HG03571 (cell line): Measurements from ENCODE around the gene FA2H.

Experiments
- ATAC-seq: cut with Tn5 transposase; IDR thresholded peaks from one replicate; pipeline ENCODE4 v1.9.1; 2021; ENCODE audit not compliant: unreplicated experiment

The FA2H gene

GRCh38 chr16:74745109-74745615, 29.5 kb downstream of the FA2H start:
- ATAC-seq, result no peak

- ATAC-seq, result no peak
Measured at GRCh38 chr16:74744566-74744965, 30.1 kb downstream of the FA2H start.

DNA sequence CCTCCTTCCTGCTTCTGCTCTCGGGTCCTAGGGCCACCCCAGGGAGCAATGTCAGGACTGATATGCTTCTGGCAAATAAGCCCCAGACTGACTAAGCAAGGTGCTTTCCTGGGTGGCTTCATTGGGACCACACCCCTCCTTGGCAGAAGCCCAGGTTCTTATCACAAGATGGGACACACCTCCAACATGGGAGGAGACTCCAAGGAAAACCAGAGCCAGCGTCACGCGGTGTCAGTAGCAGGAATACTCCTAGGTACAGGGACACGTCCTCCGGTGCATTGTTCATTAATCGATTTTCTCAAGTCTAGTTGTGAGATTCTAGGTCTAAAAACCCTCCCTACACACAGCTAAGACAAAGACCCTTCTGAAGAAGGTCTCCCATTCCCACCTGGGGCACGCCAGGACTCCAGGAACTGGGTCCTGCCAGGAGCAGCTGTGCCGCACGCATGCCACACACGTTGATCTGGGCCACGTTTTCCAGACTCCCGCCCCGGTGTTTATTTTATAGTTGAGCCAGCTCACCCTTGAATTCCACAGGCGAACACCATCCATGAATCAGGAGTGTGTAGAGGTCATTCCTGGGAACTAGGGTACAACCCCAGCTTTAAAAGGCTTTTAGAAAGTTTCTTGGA, 30.8 kb downstream of the FA2H start:
- no peak for ATAC-seq

DNA sequence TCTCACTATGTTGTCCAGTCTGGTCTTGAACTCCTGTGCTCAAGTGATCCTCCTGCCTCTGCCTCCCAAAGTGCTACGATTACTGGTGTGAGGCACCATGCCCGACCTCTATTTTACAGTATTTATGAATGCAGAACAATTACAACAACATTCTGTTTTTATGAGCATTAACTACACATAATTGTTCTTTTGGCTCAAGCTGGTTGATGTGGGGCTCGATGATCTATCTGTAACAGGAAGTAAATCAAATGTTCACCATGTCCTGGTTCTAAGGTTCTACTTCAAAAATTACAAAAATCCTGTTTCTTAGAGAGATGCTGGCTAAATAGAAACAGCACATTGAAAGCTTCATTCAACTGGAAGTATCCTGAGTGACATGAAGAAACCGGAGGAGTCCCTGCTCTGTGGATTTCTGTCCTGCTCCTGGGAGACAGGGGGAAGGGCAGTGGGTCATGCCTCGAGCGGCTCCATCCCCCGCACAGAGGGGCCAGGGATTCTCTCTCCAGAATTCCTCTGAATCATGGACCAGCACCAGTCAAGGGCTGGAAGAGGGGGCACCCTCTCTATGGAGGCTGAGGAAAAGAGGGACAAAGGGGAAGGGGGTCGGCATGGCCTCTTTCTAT, 31.5 kb downstream of the FA2H start:
- ATAC-seq, result no peak

- no peak for ATAC-seq
Measured at GRCh38 chr16:74742051-74742481, 32.6 kb downstream of the FA2H start.

- ATAC-seq, result no peak
Measured at GRCh38 chr16:74740795-74741304, 33.8 kb downstream of the FA2H start.

DNA sequence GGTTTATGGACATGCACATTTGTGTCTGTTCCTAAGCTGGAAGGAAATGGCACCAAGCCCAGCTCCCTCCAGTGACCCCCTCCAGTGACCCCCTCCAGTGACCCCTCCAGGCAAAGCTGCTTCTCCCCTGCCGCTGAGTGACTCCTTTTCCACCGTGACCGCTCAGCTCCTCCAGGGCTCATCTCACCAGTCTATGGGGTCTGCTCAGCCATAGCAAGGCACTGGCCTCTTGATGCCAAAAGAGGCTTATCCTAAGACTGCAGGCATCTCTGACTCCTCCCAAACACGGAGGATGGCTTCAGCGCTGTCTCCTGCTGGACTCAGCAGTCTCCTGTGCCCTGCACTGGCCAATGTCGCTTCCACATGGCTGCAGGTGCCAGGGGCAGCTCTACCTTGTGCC, 35.3 kb downstream of the FA2H start:
- no peak for ATAC-seq

DNA sequence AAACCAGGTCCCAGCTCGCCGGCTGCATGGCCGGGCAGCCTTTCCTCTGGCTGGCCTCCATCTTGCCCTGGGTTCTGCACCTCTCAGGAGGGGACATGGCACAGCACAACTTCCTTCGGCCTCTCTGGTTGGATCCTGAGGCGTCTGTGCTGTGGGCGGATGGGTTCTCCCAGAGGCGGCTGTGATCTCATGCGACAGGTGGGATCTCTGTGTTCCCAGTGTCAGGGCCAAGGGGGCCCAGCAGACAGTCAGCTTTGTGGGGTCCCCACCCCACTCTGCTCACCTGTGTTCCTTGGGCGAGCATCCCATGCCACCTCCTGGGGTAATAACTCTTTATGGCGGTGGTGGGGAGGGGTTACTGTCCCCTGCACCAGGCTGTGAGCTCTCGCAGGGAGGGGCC, 35.8 kb downstream of the FA2H start:
- ATAC-seq, result no peak

DNA sequence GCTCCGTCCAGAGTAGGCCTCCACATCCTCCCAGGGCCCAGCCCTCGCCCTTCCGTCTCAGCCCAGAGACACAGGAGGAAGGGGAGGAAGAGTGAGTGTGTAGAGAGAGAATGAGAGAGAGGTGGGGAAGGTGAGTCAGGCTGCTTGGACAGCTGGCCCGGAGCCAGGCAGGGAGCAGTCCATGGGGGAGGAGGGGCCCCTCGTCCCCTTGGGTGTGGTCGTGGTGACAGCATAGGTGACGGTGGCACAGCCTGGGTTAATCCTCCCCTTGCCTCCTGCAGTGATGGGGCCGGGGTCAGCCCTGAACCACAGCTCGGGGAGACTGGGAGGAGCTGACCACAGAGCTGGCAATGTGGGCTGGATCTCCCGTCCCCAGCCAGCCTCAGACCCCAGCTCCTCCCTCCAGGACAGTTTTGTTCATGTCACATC, 36.5 kb downstream of the FA2H start:
- no peak for ATAC-seq

DNA sequence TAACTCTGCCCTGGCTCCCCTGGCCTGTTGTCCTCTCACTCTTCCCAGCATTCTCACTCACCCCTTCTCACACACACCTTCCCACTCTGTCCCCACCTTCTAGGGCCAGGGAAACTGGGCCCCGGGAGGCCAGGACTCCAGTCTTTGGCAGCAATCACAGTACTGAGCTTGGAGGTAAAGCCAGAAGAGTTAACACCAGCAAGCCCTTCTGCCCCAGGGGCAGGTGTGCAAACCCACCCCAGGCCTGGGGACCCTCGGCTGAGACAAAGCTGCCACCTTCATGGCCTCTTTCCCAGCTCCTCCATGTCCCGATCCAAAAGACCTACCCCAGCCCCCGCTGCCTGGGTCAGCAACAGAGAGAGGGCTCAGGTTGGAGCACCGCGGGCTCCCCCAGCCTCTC, 37.1 kb downstream of the FA2H start:
- no peak for ATAC-seq

- ATAC-seq, result no peak
Measured at GRCh38 chr16:74736531-74737157, 38.0 kb downstream of the FA2H start.

GRCh38 chr16:74735554-74735953, 39.1 kb downstream of the FA2H start:
- ATAC-seq, result no peak

DNA sequence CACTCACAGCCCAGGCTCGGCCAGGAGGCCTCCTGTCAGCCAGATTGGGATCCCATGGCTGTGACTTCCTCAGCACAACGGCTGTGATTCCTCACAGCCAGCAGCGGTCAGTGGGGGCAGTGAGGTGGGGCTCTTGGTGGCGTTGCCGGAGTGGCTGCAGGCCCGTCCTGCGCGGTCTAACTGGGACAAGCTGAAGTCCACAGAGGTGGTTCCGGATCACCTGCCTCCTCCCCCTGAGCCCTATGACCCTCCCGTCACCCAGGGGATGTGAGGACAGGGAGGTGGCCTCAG, 39.5 kb downstream of the FA2H start:
- no peak for ATAC-seq

DNA sequence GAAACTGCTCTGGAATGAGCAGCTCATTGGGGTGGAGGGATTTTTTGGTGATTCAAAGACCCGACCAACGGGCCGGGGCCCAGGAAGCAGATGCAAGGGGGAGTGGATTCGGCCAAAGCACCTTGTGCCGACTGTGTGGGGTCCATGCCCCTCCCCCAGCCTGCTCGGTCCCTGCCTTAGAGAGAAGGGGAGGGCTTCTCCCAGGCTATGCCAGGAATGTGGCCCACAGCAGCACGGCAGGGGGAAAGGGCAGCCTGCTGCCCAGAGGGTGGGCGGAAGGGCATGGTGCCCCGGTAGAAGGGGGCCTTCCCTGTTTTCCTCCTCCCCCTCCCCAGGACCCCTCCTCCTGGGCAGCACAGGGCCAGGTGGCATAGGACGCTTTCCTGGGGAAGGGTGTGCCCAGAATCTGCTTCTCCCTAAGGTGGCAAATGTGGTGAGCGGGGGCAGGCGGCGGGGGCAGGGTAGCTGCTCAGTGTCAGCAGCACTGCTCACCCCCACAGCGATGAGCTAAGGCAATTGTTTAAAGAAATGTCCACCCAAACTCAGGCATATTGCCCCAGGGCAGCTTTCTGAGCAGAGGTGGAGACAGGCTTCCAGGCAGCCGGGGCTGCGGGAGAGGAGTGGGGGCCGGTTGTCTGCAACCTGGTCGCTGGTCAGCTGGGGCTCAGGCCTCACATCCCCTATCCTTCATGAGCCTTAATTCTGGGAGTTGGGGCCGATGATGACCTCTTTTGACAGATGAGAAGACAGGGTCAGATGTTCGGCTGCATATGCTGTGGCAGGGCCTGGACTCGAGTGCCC, 40.1 kb downstream of the FA2H start:
- ATAC-seq, result no peak

DNA sequence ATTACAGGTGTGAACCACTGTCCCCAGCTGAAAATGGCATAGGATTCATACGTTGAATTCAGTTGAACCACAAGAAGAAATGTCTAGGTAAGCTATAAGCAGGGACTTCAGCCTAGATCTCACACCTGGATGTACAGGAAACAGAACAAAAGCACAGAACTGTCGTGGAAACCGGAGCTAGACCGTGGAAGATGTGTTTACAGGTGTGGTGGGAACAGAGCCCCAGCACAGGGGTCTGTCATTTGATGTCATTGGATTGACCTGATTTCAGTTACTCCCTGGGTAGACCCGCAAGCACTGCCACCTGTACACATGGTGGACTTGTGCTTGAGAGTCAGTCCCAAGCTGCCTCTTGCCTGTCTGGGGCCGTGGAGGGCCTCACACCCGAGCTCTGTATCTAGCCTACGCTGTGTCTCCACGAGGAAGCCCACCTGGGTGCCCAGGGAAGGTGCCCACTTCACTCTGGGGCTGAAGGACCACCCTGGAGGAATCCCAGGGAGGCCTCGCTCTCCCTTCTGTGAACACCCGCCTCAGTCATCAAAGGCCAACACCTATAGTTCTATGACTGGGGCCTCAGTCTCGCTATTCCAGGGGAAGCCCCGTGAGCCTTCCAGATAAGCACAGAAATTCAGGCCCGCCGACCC, 41.8 kb downstream of the FA2H start:
- ATAC-seq, result no peak

- ATAC-seq, result no peak
Measured at GRCh38 chr16:74731853-74732477, 42.7 kb downstream of the FA2H start.

GRCh38 chr16:74729783-74730683, 44.6 kb downstream of the FA2H start:
- ATAC-seq, result no peak

DNA sequence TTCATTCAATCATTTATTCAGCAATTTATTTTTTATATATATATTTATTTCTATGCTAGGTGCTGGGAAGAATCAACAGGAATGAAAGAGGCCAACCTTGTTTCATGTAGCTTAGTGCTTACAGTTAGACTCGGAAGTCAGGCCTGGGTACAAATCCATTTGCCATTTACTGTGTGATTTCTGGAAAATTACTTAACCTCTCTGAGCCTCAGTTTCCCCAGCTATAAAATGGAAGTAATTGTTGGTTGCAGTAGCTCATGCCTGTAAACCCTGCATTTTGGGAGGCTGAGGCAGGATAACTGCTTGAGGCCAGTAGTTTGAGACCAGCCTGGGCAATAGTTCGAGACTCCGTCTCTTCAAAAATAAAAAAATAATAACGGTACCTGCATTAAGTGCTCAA, 46.7 kb downstream of the FA2H start:
- no peak for ATAC-seq

GRCh38 chr16:74726716-74727115, 47.9 kb downstream of the FA2H start:
- no peak for ATAC-seq
